Liver (tissue), 9 donors: ENCODE data around the gene SDK2. TPM values are rescaled to one million over a fixed set of nuclear protein-coding genes. Genes with fewer than 3 reads are reported as not detected.

ENCODE experiments used
- DNase-seq: peaks from one replicate; pipeline ENCODE4 v3.0.0-alpha.2; 2017; ENCODE audit warnings: low spot score
- H3K27ac ChIP-seq, 2 donors: one replicate each; pipeline ENCODE4 v1.7.0; 2013; ENCODE audit warnings: inconsistent platforms in 2 of 2, low read length in 2 of 2, control low read depth in 1 of 2, low read depth in 1 of 2, mild to moderate bottlenecking in 1 of 2
- H3K27me3 ChIP-seq, 4 donors: one replicate each; pipeline versions ENCODE4 v1.6.1 to v1.7.0; 2013; ENCODE audit warnings: low read length in 3 of 4, inconsistent platforms in 1 of 4, mild to moderate bottlenecking in 1 of 4, moderate library complexity in 1 of 4; ENCODE audit not compliant: control insufficient read depth in 4 of 4, insufficient read depth in 4 of 4
- H3K36me3 ChIP-seq, 4 donors: one replicate each; pipeline versions ENCODE4 v1.6.1 to v1.7.0; 2013; ENCODE audit warnings: low read length in 3 of 4, mild to moderate bottlenecking in 3 of 4, low read depth in 1 of 4, moderate library complexity in 1 of 4; ENCODE audit not compliant: control insufficient read depth in 4 of 4, insufficient read depth in 3 of 4
- H3K4me1 ChIP-seq, 4 donors: one replicate each; pipeline versions ENCODE4 v1.6.1 to v1.7.0; 2013; ENCODE audit warnings: low read length in 3 of 4, mild to moderate bottlenecking in 3 of 4, moderate library complexity in 1 of 4; ENCODE audit not compliant: control insufficient read depth in 4 of 4, insufficient read depth in 4 of 4
- H3K4me3 ChIP-seq, 3 donors: one replicate each; pipeline versions ENCODE4 v1.6.1 to v1.7.0; 2013; ENCODE audit warnings: low read length in 3 of 3, control low read depth in 1 of 3, low read depth in 1 of 3, mild to moderate bottlenecking in 1 of 3
- H3K9ac ChIP-seq, 2 donors: one replicate each; pipeline ENCODE4 v1.7.0; 2013; ENCODE audit warnings: low read length in 2 of 2, mild to moderate bottlenecking in 2 of 2, moderate library complexity in 2 of 2, control low read depth in 1 of 2, low read depth in 1 of 2
- H3K9me3 ChIP-seq, 4 donors: one replicate each; pipeline versions ENCODE4 v1.6.1 to v1.7.0; 2013; ENCODE audit warnings: low read length in 3 of 4; ENCODE audit not compliant: control insufficient read depth in 4 of 4
- ATF3 ChIP-seq: IDR thresholded peaks from 2 replicates; pipeline ENCODE4 v1.6.1; 2016; ENCODE audit warnings: antibody characterized with exemption
- CTCF ChIP-seq: fragments of 150-350 bp; IDR thresholded peaks from 2 replicates; pipeline ENCODE4 v1.5.1; 2017; ENCODE audit warnings: improper control_type of control experiment, low read depth, low read length; ENCODE audit not compliant: missing input control
- EGR1 ChIP-seq, 2 donors: IDR thresholded peaks; 2 replicates each; pipeline ENCODE4 v1.6.1; 2016 to 2018; ENCODE audit warnings: antibody characterized with exemption in 2 of 2, low read depth in 2 of 2
- FOXA1 ChIP-seq: IDR thresholded peaks from 2 replicates; pipeline ENCODE4 v1.6.1; 2016; ENCODE audit warnings: antibody characterized with exemption
- FOXA2 ChIP-seq: IDR thresholded peaks from 2 replicates; pipeline ENCODE4 v1.6.1; 2016; ENCODE audit warnings: antibody characterized with exemption
- GABPA ChIP-seq, 2 donors: IDR thresholded peaks in 1 of 2; conservative IDR thresholded peaks in 1 of 2; 2 replicates each; pipeline ENCODE4 v1.6.1; 2016; ENCODE audit warnings: antibody characterized with exemption in 2 of 2, mild to moderate bottlenecking in 1 of 2, moderate library complexity in 1 of 2
- HNF4A ChIP-seq, 2 donors: conservative IDR thresholded peaks; 2 replicates each; pipeline ENCODE4 v1.6.1; 2016; ENCODE audit warnings: antibody characterized with exemption in 2 of 2, mild to moderate bottlenecking in 2 of 2
- HNF4G ChIP-seq: IDR thresholded peaks from 2 replicates; pipeline ENCODE4 v1.6.1; 2016; ENCODE audit warnings: antibody characterized with exemption
- JUND ChIP-seq, 2 donors: IDR thresholded peaks; 2 replicates each; pipeline ENCODE4 v1.6.1; 2016; ENCODE audit warnings: antibody characterized with exemption in 2 of 2
- RAD21 ChIP-seq, 2 donors: IDR thresholded peaks; 2 replicates each; pipeline ENCODE4 v1.6.1; 2016; ENCODE audit warnings: antibody characterized with exemption in 2 of 2, mild to moderate bottlenecking in 2 of 2
- RXRA ChIP-seq, 2 donors: IDR thresholded peaks; 2 replicates each; pipeline ENCODE4 v1.6.1; 2017 to 2018; ENCODE audit warnings: antibody characterized with exemption in 2 of 2, mild to moderate bottlenecking in 1 of 2
- TAF1 ChIP-seq: conservative IDR thresholded peaks from 2 replicates; pipeline ENCODE4 v1.6.1; 2016; ENCODE audit warnings: antibody characterized with exemption, mild to moderate bottlenecking
- YY1 ChIP-seq: IDR thresholded peaks from 2 replicates; pipeline ENCODE4 v1.6.1; 2016; ENCODE audit warnings: antibody characterized with exemption, mild to moderate bottlenecking
- ZBTB33 ChIP-seq: IDR thresholded peaks from 2 replicates; pipeline ENCODE4 v1.6.1; 2016; ENCODE audit warnings: antibody characterized with exemption
- WGBS: extraction: QIAGEN DNeasy Blood & Tissue Kit; methylation state at CpG from one replicate; pipeline ENCODE4 v1.1.7; 2013; 5-methylcytosine and 5-hydroxymethylcytosine counted together
- polyA plus RNA-seq, 2 donors: library from polyadenylated mRNA; stranded (reverse) in 1 of 2; unstranded in 1 of 2; fragments of 200-250 nt in 1 of 2; fragments of >200 nt in 1 of 2; fragmentation: Nextera tagmentation in 1 of 2; extraction: Ambion mirVana in 1 of 2; gene quantifications; one replicate each; pipeline versions ENCODE4 v1.2.1 to v1.2.3, GENCODE V29; 2013 to 2015
- total RNA-seq, 2 donors: library from RNA; depleted of rRNA; stranded (reverse); fragments of >200 nt; gene quantifications; one replicate each; pipeline ENCODE4 v1.2.3, GENCODE V29; 2014
- TF ChIP-seq, protein P1 (sequence below): IDR thresholded peaks from 2 replicates; pipeline ENCODE4 v1.6.1; 2016; ENCODE audit warnings: antibody characterized with exemption
- TF ChIP-seq, protein P2 (sequence below): IDR thresholded peaks from 2 replicates; pipeline ENCODE4 v1.6.1; 2016; ENCODE audit warnings: antibody characterized with exemption, mild to moderate bottlenecking
- donor health status: healthy.
- donor health status: healthy.
- donor health status: healthy.
- donor health status: healthy.
- donor health status: healthy.

Gene SDK2
- total and polyA plus RNA-seq, 4 donors, result 0.05 to 0.42 (median 0.10) TPM

DNA sequence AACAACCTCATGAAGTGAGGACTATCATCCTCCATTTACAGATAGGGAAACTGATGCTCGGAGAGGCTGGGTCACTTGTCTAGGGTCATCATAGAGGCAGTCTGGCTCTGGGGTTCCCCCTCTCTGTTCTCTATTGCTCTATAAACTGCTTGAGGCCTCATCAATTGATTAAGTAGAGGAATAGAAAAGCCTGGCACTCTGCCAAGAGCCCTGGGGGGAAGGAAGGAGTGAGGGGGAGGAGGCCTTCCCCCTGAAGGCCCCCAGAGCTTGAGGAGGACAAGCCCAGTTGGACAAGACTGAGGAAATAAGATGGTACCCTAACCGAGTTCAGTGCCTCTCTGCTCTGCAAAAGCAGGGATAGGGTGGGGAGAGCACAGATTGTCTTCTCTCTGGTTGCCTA is 21.0 kb downstream of the SDK2 start:
- DNase-seq, result no peak
- H3K4me3 ChIP-seq, result no peak overlapping the region
- no peak overlapping the region for H3K9ac ChIP-seq
- no peaks in the 10 kb centered on the region for H3K36me3 ChIP-seq
- 62% methylated on average over 2 of the region's 2 CpGs for WGBS
- no peaks in the 10 kb centered on the region for H3K27me3 ChIP-seq
- H3K4me1 ChIP-seq, result no peaks in the 10 kb centered on the region
- peaks cover 0 to 8% (median 1%) of the 10 kb centered on the region in 4 donors for H3K9me3 ChIP-seq
- no peak overlapping the region for H3K27ac ChIP-seq
- no peak for TF ChIP-seq RAD21 (IDR thresholded peaks at IDR 0.05)
- TF ChIP-seq FOXA2, result no peak
- TF ChIP-seq RXRA (IDR thresholded peaks at IDR 0.05), result no peak
- TF ChIP-seq, protein P1, sequence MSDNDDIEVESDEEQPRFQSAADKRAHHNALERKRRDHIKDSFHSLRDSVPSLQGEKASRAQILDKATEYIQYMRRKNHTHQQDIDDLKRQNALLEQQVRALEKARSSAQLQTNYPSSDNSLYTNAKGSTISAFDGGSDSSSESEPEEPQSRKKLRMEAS, result no peak
- no peak for TF ChIP-seq CTCF
- no peak for TF ChIP-seq TAF1
- TF ChIP-seq ZBTB33, result no peak
- TF ChIP-seq, protein P2, sequence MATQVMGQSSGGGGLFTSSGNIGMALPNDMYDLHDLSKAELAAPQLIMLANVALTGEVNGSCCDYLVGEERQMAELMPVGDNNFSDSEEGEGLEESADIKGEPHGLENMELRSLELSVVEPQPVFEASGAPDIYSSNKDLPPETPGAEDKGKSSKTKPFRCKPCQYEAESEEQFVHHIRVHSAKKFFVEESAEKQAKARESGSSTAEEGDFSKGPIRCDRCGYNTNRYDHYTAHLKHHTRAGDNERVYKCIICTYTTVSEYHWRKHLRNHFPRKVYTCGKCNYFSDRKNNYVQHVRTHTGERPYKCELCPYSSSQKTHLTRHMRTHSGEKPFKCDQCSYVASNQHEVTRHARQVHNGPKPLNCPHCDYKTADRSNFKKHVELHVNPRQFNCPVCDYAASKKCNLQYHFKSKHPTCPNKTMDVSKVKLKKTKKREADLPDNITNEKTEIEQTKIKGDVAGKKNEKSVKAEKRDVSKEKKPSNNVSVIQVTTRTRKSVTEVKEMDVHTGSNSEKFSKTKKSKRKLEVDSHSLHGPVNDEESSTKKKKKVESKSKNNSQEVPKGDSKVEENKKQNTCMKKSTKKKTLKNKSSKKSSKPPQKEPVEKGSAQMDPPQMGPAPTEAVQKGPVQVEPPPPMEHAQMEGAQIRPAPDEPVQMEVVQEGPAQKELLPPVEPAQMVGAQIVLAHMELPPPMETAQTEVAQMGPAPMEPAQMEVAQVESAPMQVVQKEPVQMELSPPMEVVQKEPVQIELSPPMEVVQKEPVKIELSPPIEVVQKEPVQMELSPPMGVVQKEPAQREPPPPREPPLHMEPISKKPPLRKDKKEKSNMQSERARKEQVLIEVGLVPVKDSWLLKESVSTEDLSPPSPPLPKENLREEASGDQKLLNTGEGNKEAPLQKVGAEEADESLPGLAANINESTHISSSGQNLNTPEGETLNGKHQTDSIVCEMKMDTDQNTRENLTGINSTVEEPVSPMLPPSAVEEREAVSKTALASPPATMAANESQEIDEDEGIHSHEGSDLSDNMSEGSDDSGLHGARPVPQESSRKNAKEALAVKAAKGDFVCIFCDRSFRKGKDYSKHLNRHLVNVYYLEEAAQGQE, result no peak
- TF ChIP-seq HNF4G, result no peak
- no peak for TF ChIP-seq JUND (IDR thresholded peaks at IDR 0.05)
- no peak for TF ChIP-seq GABPA (IDR thresholded peaks at IDR 0.05 in 1 of 2, conservative IDR thresholded peaks at IDR 0.05 in 1 of 2)
- no peak for TF ChIP-seq YY1
- no peak for TF ChIP-seq EGR1 (IDR thresholded peaks at IDR 0.05; ENCODE audit: low read depth in 2 of 2)
- TF ChIP-seq ATF3, result no peak
- TF ChIP-seq HNF4A (conservative IDR thresholded peaks at IDR 0.05), result no peak

DNA sequence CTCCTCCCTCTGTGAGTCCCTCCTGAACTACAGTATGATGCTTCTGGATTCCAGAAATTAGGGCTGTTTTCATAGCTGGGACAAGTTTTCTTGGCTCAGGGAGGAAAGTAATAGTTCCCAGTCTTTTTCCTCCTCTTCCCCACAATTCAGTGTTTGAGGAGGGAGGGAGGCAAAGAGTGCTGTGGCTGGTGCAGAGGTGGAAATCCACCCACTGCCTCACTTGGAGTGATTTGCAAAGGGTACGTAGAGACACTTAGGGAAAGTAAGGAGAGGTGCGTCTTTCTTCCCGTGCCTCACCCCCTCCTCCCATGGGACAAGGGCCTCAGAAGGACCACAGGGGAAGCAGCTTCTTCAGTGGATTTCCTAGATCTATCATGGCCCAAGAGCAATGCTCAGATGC is 21.9 kb downstream of the SDK2 start:
- Histone ChIP-seq H3K27me3 (peaks cover 0 to under 1% (median 0%) of the 10 kb centered on the region in 4 donors), H3K4me3 (no peak overlapping the region), H3K4me1 (no peaks in the 10 kb centered on the region), H3K9me3 (peaks cover 0 to 8% (median 1%) of the 10 kb centered on the region in 4 donors), H3K9ac (no peak overlapping the region), H3K27ac (no peak overlapping the region), H3K36me3 (no peaks in the 10 kb centered on the region)
- DNase-seq, result no peak
- WGBS, result 90% methylated on average over 3 of the region's 3 CpGs
- TF ChIP-seq HNF4G (no peak), FOXA1 (no peak), JUND (IDR thresholded peaks at IDR 0.05) (no peak), RAD21 (IDR thresholded peaks at IDR 0.05) (no peak), RXRA (IDR thresholded peaks at IDR 0.05) (no peak), EGR1 (IDR thresholded peaks at IDR 0.05; ENCODE audit: low read depth in 2 of 2) (no peak), TAF1 (no peak)
